ENCODE measurements around the gene SYNPO.

- no peak for TF ChIP-seq CTCF (IDR thresholded peaks at IDR 0.05; ENCODE audit: insufficient read depth, low read length, poor library complexity, severe bottlenecking)
- no peak for TF ChIP-seq EZH2phosphoT487 (conservative IDR thresholded peaks at IDR 0.05; ENCODE audit: low read length)
Observed at GRCh38 chr5:150658699-150659265, 18.3 kb downstream of the SYNPO start.
